ENCODE measurements around the gene GPHB5.

The GPHB5 gene, protein sequence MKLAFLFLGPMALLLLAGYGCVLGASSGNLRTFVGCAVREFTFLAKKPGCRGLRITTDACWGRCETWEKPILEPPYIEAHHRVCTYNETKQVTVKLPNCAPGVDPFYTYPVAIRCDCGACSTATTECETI

GRCh38 chr14:63318835-63319234 lies at the start of gene GPHB5:
TSS of gene GPHB5 (minus strand) at chr14:63318935. CDS start at chr14:63317849, 1,086 bp downstream.
- Histone ChIP-seq H3K4me3 (ENCODE audit: low read length) (no peak within 1 kb of the TSS), H3K27me3 (replicated peaks; ENCODE audit: control insufficient read depth, insufficient read depth, low read length) (peaks cover 17% of the 10 kb centered on the region), H3K9ac (ENCODE audit: low read length) (no peak within 1 kb of the TSS), H3K9me3 (ENCODE audit: control insufficient read depth, low read length) (no peaks in the 10 kb centered on the region), H3K36me3 (ENCODE audit: control insufficient read depth, insufficient read depth, low read length, severe bottlenecking) (no peaks in the 10 kb centered on the region), H3K4me1 (ENCODE audit: control insufficient read depth, insufficient read depth, low read length) (no peaks in the 10 kb centered on the region)
- DNase-seq (ENCODE audit: low read depth), result no peak

GRCh38 chr14:63367742-63368364 lies 49.1 kb upstream of the GPHB5 start:
- no peak for DNase-seq (ENCODE audit: low read depth)

GRCh38 chr14:63362389-63362819 lies 43.7 kb upstream of the GPHB5 start:
- H3K27me3 ChIP-seq (replicated peaks; ENCODE audit: control insufficient read depth, insufficient read depth, low read length), result no peaks in the 10 kb centered on the region
- DNase-seq (ENCODE audit: low read depth), result no peak
- peaks cover 5% of the 10 kb centered on the region for H3K9me3 ChIP-seq (ENCODE audit: control insufficient read depth, low read length)
- no peaks in the 10 kb centered on the region for H3K36me3 ChIP-seq (ENCODE audit: control insufficient read depth, insufficient read depth, low read length, severe bottlenecking)
- no peak overlapping the region for H3K9ac ChIP-seq (ENCODE audit: low read length)
- no peaks in the 10 kb centered on the region for H3K4me1 ChIP-seq (ENCODE audit: control insufficient read depth, insufficient read depth, low read length)
- no peak overlapping the region for H3K4me3 ChIP-seq (ENCODE audit: low read length)

More at GRCh38 chr14:63367742-63368364, 49.1 kb upstream of the GPHB5 start:
- H3K4me3 ChIP-seq (ENCODE audit: low read length), result no peak overlapping the region
- H3K9ac ChIP-seq (ENCODE audit: low read length), result no peak overlapping the region
- H3K4me1 ChIP-seq (ENCODE audit: control insufficient read depth, insufficient read depth, low read length), result no peaks in the 10 kb centered on the region
- H3K36me3 ChIP-seq (ENCODE audit: control insufficient read depth, insufficient read depth, low read length, severe bottlenecking), result peaks cover 4% of the 10 kb centered on the region
- no peaks in the 10 kb centered on the region for H3K27me3 ChIP-seq (replicated peaks; ENCODE audit: control insufficient read depth, insufficient read depth, low read length)
- peaks cover 5% of the 10 kb centered on the region for H3K9me3 ChIP-seq (ENCODE audit: control insufficient read depth, low read length)

DNA sequence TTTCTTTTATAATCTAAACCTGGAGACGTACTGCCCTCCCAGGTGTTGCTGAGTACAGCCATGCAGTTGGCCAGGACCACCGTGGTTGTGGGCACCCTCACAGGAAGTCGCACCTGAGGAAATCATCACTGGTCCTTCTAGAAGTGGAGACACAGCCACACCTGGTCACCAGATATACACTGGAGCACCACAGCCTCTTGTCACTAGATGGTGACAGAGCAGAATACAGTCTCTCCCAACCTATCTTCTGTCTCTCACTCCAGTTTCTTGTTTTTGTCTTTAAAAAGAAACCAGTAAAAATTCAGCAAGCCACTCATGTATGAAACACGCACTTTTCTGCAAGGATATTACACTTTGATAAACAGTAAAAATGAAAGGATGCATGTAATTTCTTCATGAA lies 43.1 kb upstream of the GPHB5 start:
- no peaks in the 10 kb centered on the region for H3K36me3 ChIP-seq (ENCODE audit: control insufficient read depth, insufficient read depth, low read length, severe bottlenecking)
- H3K27me3 ChIP-seq (replicated peaks; ENCODE audit: control insufficient read depth, insufficient read depth, low read length), result no peaks in the 10 kb centered on the region
- peaks cover 5% of the 10 kb centered on the region for H3K9me3 ChIP-seq (ENCODE audit: control insufficient read depth, low read length)
- no peak for DNase-seq (ENCODE audit: low read depth)
- H3K4me3 ChIP-seq (ENCODE audit: low read length), result no peak overlapping the region
- no peak overlapping the region for H3K9ac ChIP-seq (ENCODE audit: low read length)
- H3K4me1 ChIP-seq (ENCODE audit: control insufficient read depth, insufficient read depth, low read length), result no peaks in the 10 kb centered on the region

DNA sequence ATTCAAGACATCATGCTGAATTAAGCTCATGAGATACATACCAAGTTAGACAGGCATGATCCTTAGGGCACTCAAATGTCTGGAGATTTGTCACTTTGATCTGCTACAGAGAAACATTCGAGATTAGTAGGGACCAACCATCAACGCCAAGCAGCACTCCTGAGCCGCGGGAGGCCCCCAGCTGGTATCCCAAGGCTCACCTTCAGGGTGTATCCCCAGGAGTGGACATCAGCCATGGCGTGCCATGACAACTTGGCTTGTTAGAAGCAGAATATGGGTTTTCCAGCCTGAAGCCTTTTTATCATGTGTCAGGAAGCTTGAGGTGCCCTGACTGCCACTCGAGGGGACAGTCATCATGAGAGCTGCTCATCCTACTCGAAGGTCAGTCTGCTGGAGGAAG lies 39.1 kb upstream of the GPHB5 start:
- H3K4me1 ChIP-seq (ENCODE audit: control insufficient read depth, insufficient read depth, low read length), result no peaks in the 10 kb centered on the region
- no peak overlapping the region for H3K9ac ChIP-seq (ENCODE audit: low read length)
- no peak for DNase-seq (ENCODE audit: low read depth)
- no peak overlapping the region for H3K4me3 ChIP-seq (ENCODE audit: low read length)
- peaks cover 3% of the 10 kb centered on the region for H3K27me3 ChIP-seq (replicated peaks; ENCODE audit: control insufficient read depth, insufficient read depth, low read length)
- H3K9me3 ChIP-seq (ENCODE audit: control insufficient read depth, low read length), result no peaks in the 10 kb centered on the region
- H3K36me3 ChIP-seq (ENCODE audit: control insufficient read depth, insufficient read depth, low read length, severe bottlenecking), result no peaks in the 10 kb centered on the region

- H3K4me1 ChIP-seq (ENCODE audit: control insufficient read depth, insufficient read depth, low read length), result peaks cover 7% of the 10 kb centered on the region
- H3K36me3 ChIP-seq (ENCODE audit: control insufficient read depth, insufficient read depth, low read length, severe bottlenecking), result no peaks in the 10 kb centered on the region
- no peaks in the 10 kb centered on the region for H3K9me3 ChIP-seq (ENCODE audit: control insufficient read depth, low read length)
- no peak overlapping the region for H3K4me3 ChIP-seq (ENCODE audit: low read length)
- DNase-seq (ENCODE audit: low read depth), result no peak
- no peak overlapping the region for H3K9ac ChIP-seq (ENCODE audit: low read length)
- H3K27me3 ChIP-seq (replicated peaks; ENCODE audit: control insufficient read depth, insufficient read depth, low read length), result no peaks in the 10 kb centered on the region
Measured at GRCh38 chr14:63345826-63346225, 27.1 kb upstream of the GPHB5 start.

GRCh38 chr14:63344336-63344735 lies 25.6 kb upstream of the GPHB5 start:
- Histone ChIP-seq H3K27me3 (replicated peaks; ENCODE audit: control insufficient read depth, insufficient read depth, low read length) (no peaks in the 10 kb centered on the region), H3K36me3 (ENCODE audit: control insufficient read depth, insufficient read depth, low read length, severe bottlenecking) (no peaks in the 10 kb centered on the region), H3K9ac (ENCODE audit: low read length) (no peak overlapping the region), H3K9me3 (ENCODE audit: control insufficient read depth, low read length) (no peaks in the 10 kb centered on the region), H3K4me1 (ENCODE audit: control insufficient read depth, insufficient read depth, low read length) (peaks cover 7% of the 10 kb centered on the region), H3K4me3 (ENCODE audit: low read length) (no peak overlapping the region)
- no peak for DNase-seq (ENCODE audit: low read depth)

- H3K9me3 ChIP-seq (ENCODE audit: control insufficient read depth, low read length), result no peaks in the 10 kb centered on the region
- no peaks in the 10 kb centered on the region for H3K36me3 ChIP-seq (ENCODE audit: control insufficient read depth, insufficient read depth, low read length, severe bottlenecking)
- H3K4me3 ChIP-seq (ENCODE audit: low read length), result no peak overlapping the region
- peaks cover 7% of the 10 kb centered on the region for H3K4me1 ChIP-seq (ENCODE audit: control insufficient read depth, insufficient read depth, low read length)
- H3K9ac ChIP-seq (ENCODE audit: low read length), result no peak overlapping the region
- peak; percentile 13 for DNase-seq (ENCODE audit: low read depth)
- no peaks in the 10 kb centered on the region for H3K27me3 ChIP-seq (replicated peaks; ENCODE audit: control insufficient read depth, insufficient read depth, low read length)
Measured at GRCh38 chr14:63343878-63344277, 25.1 kb upstream of the GPHB5 start.

- Histone ChIP-seq H3K4me3 (ENCODE audit: low read length) (no peak overlapping the region), H3K36me3 (ENCODE audit: control insufficient read depth, insufficient read depth, low read length, severe bottlenecking) (no peaks in the 10 kb centered on the region), H3K27me3 (replicated peaks; ENCODE audit: control insufficient read depth, insufficient read depth, low read length) (no peaks in the 10 kb centered on the region), H3K9ac (ENCODE audit: low read length) (no peak overlapping the region), H3K4me1 (ENCODE audit: control insufficient read depth, insufficient read depth, low read length) (peaks cover 7% of the 10 kb centered on the region), H3K9me3 (ENCODE audit: control insufficient read depth, low read length) (peaks cover 2% of the 10 kb centered on the region)
- peak; percentile 25 for DNase-seq (ENCODE audit: low read depth)
Measured at GRCh38 chr14:63342371-63342770, 23.6 kb upstream of the GPHB5 start.

- Histone ChIP-seq H3K36me3 (ENCODE audit: control insufficient read depth, insufficient read depth, low read length, severe bottlenecking) (no peaks in the 10 kb centered on the region), H3K4me3 (ENCODE audit: low read length) (no peak overlapping the region), H3K9me3 (ENCODE audit: control insufficient read depth, low read length) (no peaks in the 10 kb centered on the region), H3K4me1 (ENCODE audit: control insufficient read depth, insufficient read depth, low read length) (no peaks in the 10 kb centered on the region), H3K9ac (ENCODE audit: low read length) (no peak overlapping the region), H3K27me3 (replicated peaks; ENCODE audit: control insufficient read depth, insufficient read depth, low read length) (peaks cover 9% of the 10 kb centered on the region)
- DNase-seq (ENCODE audit: low read depth), result no peak
Measured at GRCh38 chr14:63328787-63329737, 10.3 kb upstream of the GPHB5 start.

DNA sequence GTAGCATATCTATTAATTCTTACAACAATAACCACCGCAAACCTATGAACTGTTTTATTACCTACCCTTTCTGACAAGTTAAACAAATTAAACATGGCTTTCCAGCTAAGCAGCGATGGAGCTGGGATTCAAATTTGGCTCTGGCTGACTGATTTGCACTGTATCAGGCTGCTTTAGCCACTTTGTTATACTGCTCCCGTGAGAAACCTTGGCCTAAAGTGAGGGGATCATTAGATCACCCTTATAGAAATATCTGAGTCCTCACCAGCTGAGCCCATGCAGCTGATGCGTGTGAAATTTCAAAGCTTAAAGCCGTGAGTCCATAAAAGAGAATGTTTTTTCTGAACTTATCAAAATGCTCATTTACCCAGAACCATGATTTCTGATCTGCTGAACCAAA lies 8.1 kb upstream of the GPHB5 start:
- H3K4me3 ChIP-seq (ENCODE audit: low read length), result no peak overlapping the region
- DNase-seq (ENCODE audit: low read depth), result no peak
- H3K9me3 ChIP-seq (ENCODE audit: control insufficient read depth, low read length), result no peaks in the 10 kb centered on the region
- H3K9ac ChIP-seq (ENCODE audit: low read length), result no peak overlapping the region
- H3K27me3 ChIP-seq (replicated peaks; ENCODE audit: control insufficient read depth, insufficient read depth, low read length), result peaks cover 9% of the 10 kb centered on the region
- no peaks in the 10 kb centered on the region for H3K36me3 ChIP-seq (ENCODE audit: control insufficient read depth, insufficient read depth, low read length, severe bottlenecking)
- H3K4me1 ChIP-seq (ENCODE audit: control insufficient read depth, insufficient read depth, low read length), result no peaks in the 10 kb centered on the region

Data from adipocyte (in vitro differentiated cells).